ENCODE results near the gene CNN1. TPM values are rescaled to one million over a fixed set of nuclear protein-coding genes. Genes with fewer than 3 reads are reported as not detected.
"Not testable (repeated sequence)": the region's sequence is repeated elsewhere in the genome, so short reads cannot be mapped to it uniquely, and the experiment has no call there.

CNN1 gene
- total RNA-seq, 4 donors from 2014 or later = 0.92 to 6.7 (median 3.9) TPM

DNA sequence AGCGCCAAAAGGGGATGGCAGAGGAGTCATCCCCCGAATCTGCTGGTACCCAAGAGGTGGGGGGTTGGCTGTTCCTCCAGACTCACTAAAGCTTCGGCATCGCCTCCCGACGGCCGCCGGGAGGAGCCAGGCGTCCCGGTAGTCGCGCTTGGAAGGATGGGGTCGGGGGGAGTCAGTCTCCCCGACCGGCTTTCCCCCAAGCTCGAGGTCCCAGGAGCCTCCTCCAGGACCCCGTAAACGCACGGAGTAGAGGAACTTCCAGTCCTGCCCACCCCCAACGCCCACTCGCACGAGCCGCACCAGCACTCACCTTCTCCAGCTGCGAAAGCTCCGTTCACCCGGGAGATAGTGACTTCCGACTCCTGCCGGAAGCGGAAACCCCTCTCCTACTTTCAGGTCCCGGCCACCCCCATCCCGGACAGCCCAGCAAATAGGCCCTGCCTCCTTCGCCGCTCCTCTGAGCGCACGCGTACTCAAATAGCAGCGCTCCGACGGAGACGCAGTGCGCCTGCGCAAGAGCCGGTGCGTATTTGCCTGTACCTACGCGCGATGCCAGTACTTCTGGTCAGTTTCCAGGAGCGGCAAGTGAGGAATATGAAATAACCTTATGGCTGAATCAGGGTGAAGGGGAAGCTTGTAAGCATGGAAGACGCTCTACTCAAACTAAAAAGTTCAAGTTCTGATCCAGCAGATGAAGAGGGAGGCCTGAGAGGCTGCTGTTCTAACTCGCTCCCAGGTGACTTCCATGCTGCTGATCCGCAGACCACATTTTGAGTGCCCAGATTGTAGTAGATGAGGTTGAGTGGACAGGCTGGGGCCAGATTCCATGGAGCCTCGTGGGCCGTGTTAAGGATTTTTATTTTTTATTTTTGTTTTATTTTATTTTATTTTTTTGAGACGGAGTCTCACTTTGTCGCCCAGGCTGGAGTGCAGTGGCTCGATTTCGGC lies 20.5 kb downstream of the CNN1 start, which contains the start of gene ELOF1:
Gene ELOF1, minus strand, starts transcription at position 350 of the 948 bp plus-strand sequence. CDS start 4,883 bp downstream, outside the sequence.
- peaks cover 22 to 25% of the 10 kb centered on the region in 2 donors for H3K4me1 ChIP-seq

DNA sequence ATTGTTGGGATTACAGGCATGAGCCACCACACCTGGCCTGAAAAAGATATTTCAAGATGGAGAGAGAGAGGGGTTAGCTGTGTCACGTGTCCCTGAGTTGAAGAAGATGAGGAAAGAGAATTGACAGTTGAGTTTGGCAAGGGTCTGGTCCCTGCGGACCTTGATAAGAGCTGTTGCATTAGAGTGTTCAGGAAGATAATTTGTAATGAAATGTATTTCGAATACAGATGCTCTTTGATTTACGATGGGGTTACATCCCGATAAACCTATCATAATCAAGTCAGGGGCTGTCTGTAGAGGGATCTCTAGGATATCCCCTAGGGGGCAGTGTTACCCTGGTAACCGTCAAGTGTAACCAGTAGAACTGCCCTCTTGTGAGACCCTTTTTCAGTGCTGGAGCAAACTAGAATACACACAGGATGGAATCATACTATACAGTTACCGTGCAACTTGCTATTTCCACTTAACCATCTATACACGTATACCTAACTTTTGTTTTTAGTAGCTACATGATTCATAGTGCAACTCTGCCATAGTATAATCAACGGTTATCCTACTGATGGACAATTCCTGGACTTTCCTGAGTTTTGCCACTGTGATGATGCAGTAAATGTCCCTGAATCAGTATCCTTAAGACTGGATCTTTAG lies 21.9 kb downstream of the CNN1 start:
- in situ Hi-C loops (cut with MboI; ENCODE audit: low sequenced_read_pairs in 4 of 4) (no loop called here), intact Hi-C loops (cut with DNase I; ENCODE audit: low total_unique reads) (loop anchor here (1.0 kb wide), 1 partner anchor 27 kb away; no protein-coding TSS in a partner anchor)
- H3K27ac ChIP-seq = no peak overlapping the region
- no peaks in the 10 kb centered on the region for H3K27me3 ChIP-seq
- TF ChIP-seq POLR2A (IDR thresholded peaks at IDR 0.05) = no peak
- TF ChIP-seq, protein P1, sequence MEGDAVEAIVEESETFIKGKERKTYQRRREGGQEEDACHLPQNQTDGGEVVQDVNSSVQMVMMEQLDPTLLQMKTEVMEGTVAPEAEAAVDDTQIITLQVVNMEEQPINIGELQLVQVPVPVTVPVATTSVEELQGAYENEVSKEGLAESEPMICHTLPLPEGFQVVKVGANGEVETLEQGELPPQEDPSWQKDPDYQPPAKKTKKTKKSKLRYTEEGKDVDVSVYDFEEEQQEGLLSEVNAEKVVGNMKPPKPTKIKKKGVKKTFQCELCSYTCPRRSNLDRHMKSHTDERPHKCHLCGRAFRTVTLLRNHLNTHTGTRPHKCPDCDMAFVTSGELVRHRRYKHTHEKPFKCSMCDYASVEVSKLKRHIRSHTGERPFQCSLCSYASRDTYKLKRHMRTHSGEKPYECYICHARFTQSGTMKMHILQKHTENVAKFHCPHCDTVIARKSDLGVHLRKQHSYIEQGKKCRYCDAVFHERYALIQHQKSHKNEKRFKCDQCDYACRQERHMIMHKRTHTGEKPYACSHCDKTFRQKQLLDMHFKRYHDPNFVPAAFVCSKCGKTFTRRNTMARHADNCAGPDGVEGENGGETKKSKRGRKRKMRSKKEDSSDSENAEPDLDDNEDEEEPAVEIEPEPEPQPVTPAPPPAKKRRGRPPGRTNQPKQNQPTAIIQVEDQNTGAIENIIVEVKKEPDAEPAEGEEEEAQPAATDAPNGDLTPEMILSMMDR (IDR thresholded peaks at IDR 0.05 in 4 of 5, conservative IDR thresholded peaks at IDR 0.05 in 1 of 5) = peak in 4 of 5 experiments; percentile 34 to 52 (median 47)
- no peaks in the 10 kb centered on the region for H3K36me3 ChIP-seq
- DNase-seq (no peak), ATAC-seq (no peak)
- H3K4me1 ChIP-seq = peaks cover 22 to 25% of the 10 kb centered on the region in 2 donors
- peak overlapping the region in 2 of 4 donors; percentile 57 to 88 for H3K4me3 ChIP-seq
- H3K9me3 ChIP-seq = no peaks in the 10 kb centered on the region

More for the DNA sequence above, 20.5 kb downstream of the CNN1 start, which contains the start of gene ELOF1:
- ATAC-seq (peak; percentile 97 to 99), DNase-seq (peak; percentile 97)
- peak within 1 kb of the TSS; percentile 71 to 98 (median 84) for H3K4me3 ChIP-seq
- H3K36me3 ChIP-seq = peaks cover 0 to 9% of the 10 kb centered on the region in 2 donors
- H3K27ac ChIP-seq = peak within 1 kb of the TSS; percentile 76 to 92 (median 86)
- H3K27me3 ChIP-seq = no peaks in the 10 kb centered on the region
- in situ Hi-C loops (cut with MboI; ENCODE audit: low sequenced_read_pairs in 4 of 4) = no loop called here
- intact Hi-C loops (cut with DNase I; ENCODE audit: low total_unique reads) = loop anchor here (1.0 to 2.0 kb wide), 3 partner anchors 22 to 124 kb away; partner anchors contain the start of genes ECSIT, ODAD3 and PRKCSH
- no peaks in the 10 kb centered on the region for H3K9me3 ChIP-seq
- peak; percentile 69 to 84 for TF ChIP-seq POLR2A (IDR thresholded peaks at IDR 0.05)
- TF ChIP-seq, protein P1 (IDR thresholded peaks at IDR 0.05 in 4 of 5, conservative IDR thresholded peaks at IDR 0.05 in 1 of 5) = peak in 2 of 5 experiments; percentile 10 to 22

DNA sequence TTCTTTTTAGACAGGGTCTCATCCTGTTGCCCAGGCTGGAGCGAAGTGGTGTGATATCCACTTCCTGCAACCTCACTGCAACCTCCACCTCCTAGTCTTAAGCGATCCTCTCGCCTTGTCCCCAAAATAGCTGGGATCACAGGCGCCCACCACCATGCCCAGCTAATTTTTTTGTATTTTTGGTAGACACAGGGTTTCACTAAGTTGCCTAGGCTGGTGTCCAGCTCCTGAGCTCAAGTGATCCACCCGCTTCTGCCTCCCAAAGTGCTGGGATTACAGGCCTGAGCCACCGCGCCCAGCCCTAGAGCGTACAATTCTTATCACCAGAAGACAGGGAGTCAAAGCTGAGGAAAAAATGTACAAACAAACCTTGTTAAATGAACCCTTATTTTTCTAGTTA lies 24.9 kb downstream of the CNN1 start:
- intact Hi-C loops (cut with DNase I; ENCODE audit: low total_unique reads) = no loop called here
- DNase-seq (no peak), ATAC-seq (no peak)
- Histone ChIP-seq H3K4me1 (peaks cover 12 to 15% of the 10 kb centered on the region in 2 donors), H3K36me3 (no peaks in the 10 kb centered on the region), H3K4me3 (no peak overlapping the region), H3K27ac (no peak overlapping the region), H3K9me3 (no peaks in the 10 kb centered on the region), H3K27me3 (no peaks in the 10 kb centered on the region)
- TF ChIP-seq, protein P1 (IDR thresholded peaks at IDR 0.05 in 4 of 5, conservative IDR thresholded peaks at IDR 0.05 in 1 of 5) = no peak
- TF ChIP-seq POLR2A (IDR thresholded peaks at IDR 0.05) = no peak
- in situ Hi-C loops (cut with MboI; ENCODE audit: low sequenced_read_pairs in 4 of 4) = no loop called here

DNA sequence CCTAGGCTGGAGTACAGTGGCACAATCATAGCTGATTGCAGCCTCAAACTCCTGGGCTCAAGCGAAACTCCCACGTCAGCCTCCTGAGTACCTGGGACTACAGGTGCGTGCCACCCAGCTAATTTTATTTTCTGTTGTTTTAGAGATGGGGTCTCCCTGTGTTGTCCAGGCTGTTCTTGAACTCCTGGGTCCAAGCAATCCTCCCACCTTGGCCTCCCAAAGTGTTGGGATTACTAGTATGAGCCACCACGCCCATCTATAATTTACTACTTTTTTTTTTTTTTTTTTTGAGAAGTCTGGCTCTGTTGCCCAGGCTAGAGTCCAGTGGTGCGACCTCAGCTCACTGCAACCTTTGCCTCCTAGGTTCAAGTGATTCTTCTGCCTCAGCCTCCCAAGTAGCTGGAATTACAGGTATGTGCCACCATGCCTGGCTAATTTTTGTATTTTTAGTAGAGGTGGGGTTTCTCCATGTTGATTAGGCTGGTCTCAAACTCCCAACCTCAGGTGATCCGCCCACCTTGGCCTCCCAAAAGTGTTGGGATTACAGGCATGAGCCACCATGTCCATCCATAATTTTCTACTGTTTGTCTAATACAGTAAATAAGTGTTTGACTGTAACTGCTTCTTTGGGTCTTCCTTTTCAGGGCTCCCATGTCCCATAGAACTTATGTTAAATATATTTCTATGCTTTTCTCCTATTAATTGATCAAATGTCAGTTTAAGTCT lies 25.6 kb downstream of the CNN1 start:
- ATAC-seq; H3K36me3 ChIP-seq; H3K27me3 ChIP-seq; DNase-seq; H3K27ac ChIP-seq; intact Hi-C loops (cut with DNase I; ENCODE audit: low total_unique reads); H3K4me3 ChIP-seq; H3K9me3 ChIP-seq; in situ Hi-C loops (cut with MboI; ENCODE audit: low sequenced_read_pairs in 4 of 4): not testable (repeated sequence)
- peaks cover 12 to 14% of the 10 kb centered on the region in 2 donors for H3K4me1 ChIP-seq

DNA sequence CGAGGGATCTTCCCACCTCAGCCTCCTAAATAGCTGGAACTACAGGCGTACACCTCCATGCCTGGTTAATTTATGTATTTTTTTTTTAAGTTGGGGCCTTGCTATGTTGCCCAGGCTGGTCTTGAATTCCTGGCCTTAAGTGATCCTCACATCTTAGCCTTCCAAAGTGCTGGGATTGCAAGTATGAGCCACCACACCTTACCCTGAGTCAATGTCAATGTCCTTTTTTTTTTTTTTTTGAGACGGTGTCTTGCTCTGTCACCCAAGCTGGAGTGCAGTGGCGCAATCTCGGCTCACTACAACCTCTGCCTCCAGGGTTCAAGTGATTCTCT lies 27.0 kb downstream of the CNN1 start:
- ATAC-seq; H3K4me3 ChIP-seq; intact Hi-C loops (cut with DNase I; ENCODE audit: low total_unique reads); H3K36me3 ChIP-seq; in situ Hi-C loops (cut with MboI; ENCODE audit: low sequenced_read_pairs in 4 of 4); H3K27me3 ChIP-seq; H3K4me1 ChIP-seq; DNase-seq; H3K9me3 ChIP-seq; H3K27ac ChIP-seq: not testable (repeated sequence)
